Activated T-cell treated with anti-CD3 and anti-CD28 coated beads, Interleukin-2, amount 50 U/mL, for 24 hours (primary cell): ENCODE measurements around the gene CEBPB.

Source experiments
- DNase-seq: peaks from one replicate; pipeline ENCODE4 v3.0.0-alpha.2; 2020
- H3K27ac Mint-ChIP-seq: 2 replicates; pipeline ENCODE4 v1.8.0; 2020; ENCODE audit warnings: mild to moderate bottlenecking, mixed read lengths
- H3K27me3 Mint-ChIP-seq: 2 replicates; pipeline ENCODE4 v1.8.0; 2020; ENCODE audit warnings: mixed read lengths
- H3K36me3 Mint-ChIP-seq: 2 replicates; pipeline ENCODE4 v1.8.0; 2020; ENCODE audit warnings: low read depth, mixed read lengths
- H3K4me1 Mint-ChIP-seq: 2 replicates; pipeline ENCODE4 v1.8.0; 2020; ENCODE audit warnings: low read depth, mixed read lengths
- H3K4me3 Mint-ChIP-seq: 2 replicates; pipeline ENCODE4 v1.8.0; 2020; ENCODE audit warnings: mild to moderate bottlenecking, moderate library complexity, mixed read lengths
- H3K9me3 Mint-ChIP-seq: 2 replicates; pipeline ENCODE4 v1.8.0; 2020; ENCODE audit warnings: mixed read lengths

CEBPB gene

DNA sequence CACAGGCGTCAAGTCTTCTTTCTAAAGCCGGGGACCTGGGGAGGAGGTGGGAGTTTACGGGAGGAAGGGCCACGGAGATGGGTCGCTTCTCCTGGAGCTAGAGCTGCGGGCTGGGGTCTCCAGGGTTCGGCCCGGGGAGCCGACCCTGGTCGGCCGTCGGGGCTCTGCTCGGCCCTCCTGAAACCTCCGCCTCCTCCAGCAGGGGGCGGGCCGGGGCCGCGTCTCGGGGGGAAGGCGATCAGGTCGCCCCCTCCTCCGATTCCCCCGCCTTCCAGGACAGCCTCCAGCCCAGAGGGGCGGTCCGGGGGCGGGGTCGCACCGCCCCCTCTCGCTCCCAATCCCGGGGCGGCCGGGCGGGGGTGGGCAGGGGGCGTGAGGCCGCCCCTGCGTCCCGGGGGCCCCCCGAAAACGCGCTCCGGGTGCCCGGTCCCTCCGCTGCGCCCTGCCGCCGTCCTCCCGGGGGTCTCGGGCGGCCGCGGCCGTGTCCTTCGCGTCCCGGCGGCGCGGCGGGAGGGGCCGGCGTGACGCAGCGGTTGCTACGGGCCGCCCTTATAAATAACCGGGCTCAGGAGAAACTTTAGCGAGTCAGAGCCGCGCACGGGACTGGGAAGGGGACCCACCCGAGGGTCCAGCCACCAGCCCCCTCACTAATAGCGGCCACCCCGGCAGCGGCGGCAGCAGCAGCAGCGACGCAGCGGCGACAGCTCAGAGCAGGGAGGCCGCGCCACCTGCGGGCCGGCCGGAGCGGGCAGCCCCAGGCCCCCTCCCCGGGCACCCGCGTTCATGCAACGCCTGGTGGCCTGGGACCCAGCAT lies at the start of gene CEBPB:
CEBPB (plus strand) TSS at position 580 of the 814 bp plus-strand sequence; CDS start at position 784, 204 bp downstream.
- no peaks in the 10 kb centered on the region for H3K9me3 Mint-ChIP-seq
- H3K4me3 Mint-ChIP-seq = peak within 1 kb of the TSS; percentile 81
- H3K4me1 Mint-ChIP-seq = peaks cover 28% of the 10 kb centered on the region
- peaks cover 28% of the 10 kb centered on the region for H3K36me3 Mint-ChIP-seq
- peak within 1 kb of the TSS; percentile 89 for H3K27ac Mint-ChIP-seq
- peaks cover 7% of the 10 kb centered on the region for H3K27me3 Mint-ChIP-seq
- DNase-seq = peak; percentile 91

- H3K4me3 Mint-ChIP-seq = no peak overlapping the region
- no peaks in the 10 kb centered on the region for H3K9me3 Mint-ChIP-seq
- H3K27ac Mint-ChIP-seq = no peak overlapping the region
- peaks cover 51% of the 10 kb centered on the region for H3K4me1 Mint-ChIP-seq
- no peaks in the 10 kb centered on the region for H3K27me3 Mint-ChIP-seq
- H3K36me3 Mint-ChIP-seq = peaks cover 74% of the 10 kb centered on the region
- no peak for DNase-seq
These were observed 49.5 kb upstream of the CEBPB start for GRCh38 chr20:50141018-50141675.

- Mint-ChIP-seq H3K27ac (peak overlapping the region; percentile 6), H3K4me1 (peaks cover 53% of the 10 kb centered on the region), H3K27me3 (no peaks in the 10 kb centered on the region), H3K36me3 (peaks cover 76% of the 10 kb centered on the region), H3K4me3 (no peak overlapping the region), H3K9me3 (no peaks in the 10 kb centered on the region)
- no peak for DNase-seq
These were observed 48.6 kb upstream of the CEBPB start for GRCh38 chr20:50141811-50142561.

DNA sequence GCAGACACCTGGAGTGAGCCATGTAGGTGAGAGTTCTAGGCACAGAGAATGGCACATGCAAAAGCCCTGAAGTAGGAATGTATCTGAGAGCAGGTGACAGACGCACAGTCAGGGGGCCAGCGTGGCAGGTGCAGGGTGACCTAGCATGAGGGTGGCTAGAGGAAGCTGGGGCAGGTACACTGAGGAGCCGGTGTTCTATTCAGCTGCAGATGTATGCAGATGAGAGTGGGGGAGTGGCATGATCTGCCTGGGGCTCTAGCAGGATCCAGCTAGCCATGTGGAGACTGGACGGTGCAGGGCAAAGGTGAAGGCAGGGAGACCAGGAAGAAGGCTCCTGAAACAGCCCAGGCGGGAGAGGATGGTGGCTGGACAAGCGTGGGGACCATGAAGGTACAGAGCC lies 47.8 kb upstream of the CEBPB start:
- Mint-ChIP-seq H3K9me3 (no peaks in the 10 kb centered on the region), H3K4me1 (peaks cover 53% of the 10 kb centered on the region), H3K36me3 (peaks cover 78% of the 10 kb centered on the region), H3K27me3 (no peaks in the 10 kb centered on the region), H3K4me3 (no peak overlapping the region), H3K27ac (peak overlapping the region; percentile 2)
- DNase-seq = no peak

GRCh38 chr20:50144362-50144761 lies 46.3 kb upstream of the CEBPB start:
- Mint-ChIP-seq H3K27ac (no peak overlapping the region), H3K4me1 (peaks cover 58% of the 10 kb centered on the region), H3K9me3 (no peaks in the 10 kb centered on the region), H3K27me3 (no peaks in the 10 kb centered on the region), H3K36me3 (peaks cover 80% of the 10 kb centered on the region), H3K4me3 (no peak overlapping the region)
- no peak for DNase-seq

DNA sequence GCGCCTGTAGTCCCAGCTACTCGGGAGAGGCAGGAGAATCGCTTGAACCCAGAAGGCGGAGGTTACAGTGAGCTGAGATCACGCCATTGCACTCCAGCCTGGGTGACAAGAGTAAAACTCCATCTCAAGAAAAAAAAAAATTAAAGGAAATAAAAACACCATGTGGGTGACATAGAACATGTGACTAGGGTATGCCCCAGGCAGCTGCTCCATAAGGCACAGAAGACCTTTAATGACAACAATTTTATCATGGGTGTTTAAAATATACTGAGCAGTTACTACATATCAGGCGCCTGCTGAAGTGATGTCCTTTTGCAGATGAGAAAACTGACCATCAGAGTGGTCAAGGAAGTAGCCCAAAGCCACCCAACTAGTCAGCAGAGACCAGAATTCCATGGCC lies 45.1 kb upstream of the CEBPB start:
- Mint-ChIP-seq H3K4me3 (no peak overlapping the region), H3K27ac (peak overlapping the region; percentile 97), H3K9me3 (no peaks in the 10 kb centered on the region), H3K27me3 (no peaks in the 10 kb centered on the region), H3K36me3 (peaks cover 80% of the 10 kb centered on the region), H3K4me1 (peaks cover 61% of the 10 kb centered on the region)
- DNase-seq = no peak

- peak overlapping the region; percentile 97 for H3K27ac Mint-ChIP-seq
- DNase-seq = no peak
- H3K27me3 Mint-ChIP-seq = no peaks in the 10 kb centered on the region
- H3K9me3 Mint-ChIP-seq = no peaks in the 10 kb centered on the region
- H3K36me3 Mint-ChIP-seq = peaks cover 79% of the 10 kb centered on the region
- peak overlapping the region; percentile 72 for H3K4me3 Mint-ChIP-seq
- peaks cover 65% of the 10 kb centered on the region for H3K4me1 Mint-ChIP-seq
These were observed 44.4 kb upstream of the CEBPB start for GRCh38 chr20:50146214-50146613.

DNA sequence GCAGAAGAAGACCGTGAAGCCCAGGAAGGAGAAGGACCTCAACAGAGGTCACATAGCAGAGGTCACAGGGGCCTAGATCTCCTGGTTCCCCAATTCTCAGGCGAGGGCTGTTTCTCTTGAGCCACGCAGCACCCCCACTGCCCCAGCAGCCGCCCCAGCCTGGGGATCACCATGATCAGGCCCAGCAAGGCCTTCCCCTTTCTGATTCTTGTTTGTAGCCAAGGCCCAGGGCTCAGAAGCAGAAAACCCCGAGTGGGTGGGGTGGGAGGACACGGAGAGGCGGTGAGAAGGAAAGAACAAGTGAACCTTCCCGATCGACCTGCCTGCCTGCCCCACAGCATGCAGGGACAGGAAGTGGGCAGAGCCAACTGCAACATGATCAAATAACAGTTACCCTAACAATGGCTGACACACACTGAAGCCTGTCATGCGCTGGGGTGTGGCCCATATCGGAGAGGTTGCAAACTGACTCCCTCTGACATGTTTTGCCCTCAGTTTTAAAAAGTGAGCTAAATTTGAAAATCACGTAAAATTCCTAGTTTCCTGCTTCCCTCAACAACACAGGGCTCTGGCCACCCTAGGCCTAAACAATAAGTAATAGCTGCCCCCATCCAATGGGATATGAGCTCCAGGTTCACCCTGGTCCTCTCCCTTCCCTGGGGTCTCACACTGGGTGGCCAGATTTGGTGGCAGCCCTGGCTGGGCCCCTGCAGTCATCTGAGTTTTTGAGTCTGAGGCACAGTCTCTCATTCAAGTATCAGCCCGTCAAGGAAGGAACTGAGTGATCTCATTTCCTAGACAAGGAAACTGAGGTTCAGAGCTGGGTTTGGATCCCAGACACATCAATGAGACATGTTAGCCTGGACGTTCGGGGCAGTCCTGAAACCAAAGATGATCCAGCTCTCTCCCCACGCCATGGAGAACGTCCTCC lies 43.6 kb upstream of the CEBPB start:
- DNase-seq = peak; percentile 80
- H3K27ac Mint-ChIP-seq = peak overlapping the region; percentile 97
- H3K27me3 Mint-ChIP-seq = no peaks in the 10 kb centered on the region
- peaks cover 72% of the 10 kb centered on the region for H3K4me1 Mint-ChIP-seq
- H3K4me3 Mint-ChIP-seq = peak overlapping the region; percentile 72
- H3K9me3 Mint-ChIP-seq = no peaks in the 10 kb centered on the region
- H3K36me3 Mint-ChIP-seq = peaks cover 76% of the 10 kb centered on the region

DNA sequence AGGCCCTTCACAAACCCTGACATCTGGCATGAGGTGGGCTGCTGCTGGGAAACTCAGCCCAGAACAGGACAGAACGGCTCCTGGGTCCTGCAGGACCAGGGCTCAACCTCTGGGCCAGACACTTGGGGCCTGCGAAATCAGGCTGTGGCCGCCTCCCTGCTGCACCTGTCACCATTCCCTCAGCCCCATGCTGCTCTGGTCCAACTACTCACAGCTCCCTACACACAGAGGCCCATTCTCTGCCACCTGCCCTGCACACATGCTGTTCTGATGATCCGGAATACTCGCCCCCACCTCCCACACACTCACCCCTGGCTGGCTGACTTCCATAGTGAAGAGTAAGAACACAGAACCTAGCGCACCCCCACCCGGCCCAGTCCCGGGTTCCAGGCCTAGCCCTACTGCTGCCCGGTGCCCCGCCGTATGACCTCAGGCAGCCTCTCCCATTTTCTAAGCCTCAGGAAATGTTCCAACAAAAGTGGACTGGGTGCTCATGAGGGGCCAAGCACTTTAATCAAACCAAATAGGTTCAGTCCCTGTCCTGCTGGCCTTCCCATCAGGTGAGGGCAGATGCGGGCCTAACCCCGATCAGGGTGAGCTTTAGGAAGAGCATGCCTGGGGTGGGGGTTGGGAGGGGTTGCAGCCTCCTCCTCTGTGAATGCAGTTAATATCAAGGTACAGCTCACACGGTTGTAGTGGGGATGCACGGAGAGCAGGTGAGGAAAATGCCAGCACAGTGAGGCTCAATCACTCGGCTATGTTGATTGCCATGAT lies 41.0 kb upstream of the CEBPB start:
- Mint-ChIP-seq H3K9me3 (no peaks in the 10 kb centered on the region), H3K4me3 (no peak overlapping the region), H3K36me3 (peaks cover 69% of the 10 kb centered on the region), H3K4me1 (peaks cover 74% of the 10 kb centered on the region), H3K27ac (peak overlapping the region; percentile 97), H3K27me3 (no peaks in the 10 kb centered on the region)
- no peak for DNase-seq

DNA sequence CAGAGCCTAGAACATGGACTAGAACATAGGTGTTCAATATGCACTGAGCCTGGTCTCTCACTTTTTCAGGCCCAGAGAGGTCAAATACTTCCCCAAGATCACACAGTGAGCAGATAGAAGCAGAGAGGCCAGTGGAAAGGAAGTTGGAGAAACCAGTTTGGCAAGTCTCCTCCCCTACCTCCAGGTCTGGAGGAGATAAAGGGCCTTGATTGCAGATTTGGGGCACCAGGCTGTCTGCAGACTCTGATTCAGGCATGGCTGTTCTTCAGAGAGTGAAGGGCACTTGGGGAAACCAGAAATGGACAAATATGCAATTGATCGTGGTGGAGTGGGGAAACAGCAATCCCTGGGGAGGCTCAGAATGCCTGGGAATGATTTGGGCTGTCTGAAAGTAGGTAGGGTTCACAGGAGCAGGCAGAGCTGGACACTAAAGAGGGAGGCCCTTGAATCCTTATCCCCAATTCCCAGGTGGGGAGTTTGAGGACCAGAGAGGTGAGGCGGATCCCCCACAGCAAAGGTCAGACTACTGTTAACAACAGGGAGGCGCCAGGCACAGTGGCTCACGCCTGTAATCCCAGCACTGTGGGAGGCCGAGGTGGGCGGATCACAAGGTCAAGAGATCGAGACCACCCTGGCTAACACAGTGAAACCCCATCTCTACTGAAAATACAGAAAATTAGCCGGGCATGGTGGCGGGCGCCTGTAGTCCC lies 39.4 kb upstream of the CEBPB start:
- no peaks in the 10 kb centered on the region for H3K9me3 Mint-ChIP-seq
- no peaks in the 10 kb centered on the region for H3K27me3 Mint-ChIP-seq
- DNase-seq = no peak
- H3K4me3 Mint-ChIP-seq = peak overlapping the region; percentile 89
- peaks cover 63% of the 10 kb centered on the region for H3K36me3 Mint-ChIP-seq
- H3K27ac Mint-ChIP-seq = peak overlapping the region; percentile 97
- peaks cover 67% of the 10 kb centered on the region for H3K4me1 Mint-ChIP-seq

GRCh38 chr20:50152394-50153152 lies 38.1 kb upstream of the CEBPB start:
- no peak for DNase-seq
- Mint-ChIP-seq H3K36me3 (peaks cover 49% of the 10 kb centered on the region), H3K4me3 (peak overlapping the region; percentile 89), H3K4me1 (peaks cover 53% of the 10 kb centered on the region), H3K9me3 (no peaks in the 10 kb centered on the region), H3K27ac (peak overlapping the region; percentile 97), H3K27me3 (no peaks in the 10 kb centered on the region)

DNA sequence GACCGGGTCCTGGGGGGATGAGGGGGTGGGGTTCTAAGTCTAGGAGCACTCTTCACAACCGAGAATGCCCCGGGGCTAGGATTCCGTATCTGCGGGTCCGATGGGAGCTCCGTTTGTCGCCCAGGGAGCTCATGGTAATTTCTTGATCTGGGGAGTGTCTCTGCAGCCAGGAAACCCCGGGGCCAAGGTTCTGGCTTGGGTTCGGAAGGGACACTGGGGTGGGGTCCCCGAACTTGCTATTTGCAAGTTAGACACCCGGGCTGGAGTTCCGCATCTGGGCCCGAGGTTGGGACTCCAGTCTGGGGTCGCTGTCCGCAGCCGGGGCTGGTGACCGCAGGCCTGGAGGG lies 37.5 kb upstream of the CEBPB start:
- peaks cover 44% of the 10 kb centered on the region for H3K36me3 Mint-ChIP-seq
- DNase-seq = no peak
- peaks cover 48% of the 10 kb centered on the region for H3K4me1 Mint-ChIP-seq
- H3K27me3 Mint-ChIP-seq = no peaks in the 10 kb centered on the region
- H3K9me3 Mint-ChIP-seq = no peaks in the 10 kb centered on the region
- H3K27ac Mint-ChIP-seq = peak overlapping the region; percentile 97
- peak overlapping the region; percentile 89 for H3K4me3 Mint-ChIP-seq
